ENCODE measurements around the gene TP53RK.

Gene TP53RK

GRCh38 chr20:46634528-46634927 is 54.7 kb downstream of the TP53RK start:
- no peak for ATAC-seq
- no peak for TF ChIP-seq ZNF8 (CRISPR knock-in tag; IDR thresholded peaks at IDR 0.05)
- no peak for TF ChIP-seq TCF4 (CRISPR knock-in tag; IDR thresholded peaks at IDR 0.05; ENCODE audit: borderline replicate concordance)
- no peak for TF ChIP-seq OSR1 (CRISPR knock-in tag; IDR thresholded peaks at IDR 0.05)
- TF ChIP-seq ZC3H10 (CRISPR knock-in tag; IDR thresholded peaks at IDR 0.05), result no peak
- TF ChIP-seq ARNTL (CRISPR knock-in tag; IDR thresholded peaks at IDR 0.05; ENCODE audit: borderline replicate concordance, low read depth), result no peak
- no peak for TF ChIP-seq ZFP3 (CRISPR knock-in tag; IDR thresholded peaks at IDR 0.05)
- no peak for TF ChIP-seq ZFP30 (CRISPR knock-in tag; IDR thresholded peaks at IDR 0.05)
- TF ChIP-seq PPARA (CRISPR knock-in tag; IDR thresholded peaks at IDR 0.05; ENCODE audit: borderline replicate concordance), result no peak
- TF ChIP-seq BACH2 (CRISPR knock-in tag; IDR thresholded peaks at IDR 0.05; ENCODE audit: borderline replicate concordance), result no peak
- no peak for TF ChIP-seq RARB (CRISPR knock-in tag; IDR thresholded peaks at IDR 0.05)
- TF ChIP-seq ZNF70 (CRISPR knock-in tag; IDR thresholded peaks at IDR 0.05), result no peak
- no peak for TF ChIP-seq POU6F1 (CRISPR knock-in tag; IDR thresholded peaks at IDR 0.05; ENCODE audit: borderline replicate concordance, low read depth)
- TF ChIP-seq GLIS3 (CRISPR knock-in tag; IDR thresholded peaks at IDR 0.05), result no peak
- no peak for TF ChIP-seq ZNF565 (CRISPR knock-in tag; conservative IDR thresholded peaks at IDR 0.05; ENCODE audit: low read depth)
- TF ChIP-seq SNAI2 (CRISPR knock-in tag; IDR thresholded peaks at IDR 0.05), result no peak
- TF ChIP-seq CREB5 (CRISPR knock-in tag; IDR thresholded peaks at IDR 0.05; ENCODE audit: low read depth), result no peak
- TF ChIP-seq CSDC2 (CRISPR knock-in tag; IDR thresholded peaks at IDR 0.05), result no peak
- TF ChIP-seq ISL1 (CRISPR knock-in tag; IDR thresholded peaks at IDR 0.05), result no peak
